ENCODE results near the gene OSBPL7. TPM values are rescaled to one million over a fixed set of nuclear protein-coding genes. Genes with fewer than 3 reads are reported as not detected.

Gene OSBPL7
- polyA plus RNA-seq (2013), result 5.0 and 5.2 TPM in 2 replicates

GRCh38 chr17:47821424-47822391 is at the start of gene OSBPL7:
Gene OSBPL7, minus strand, starts transcription at chr17:47821794. Its CDS starts 1,516 bp downstream, at chr17:47820278.
- Histone ChIP-seq H2BK12ac (ENCODE audit: low read length) (no peak within 1 kb of the TSS), H3K23ac (ENCODE audit: low read length) (no peak within 1 kb of the TSS), H2BK5ac (ENCODE audit: low read depth, low read length, poor library complexity) (no peak within 1 kb of the TSS), H3K4me2 (ENCODE audit: low read length) (peak within 1 kb of the TSS; percentile 72), H2AFZ (ENCODE audit: insufficient read depth, low read length, poor library complexity) (peak within 1 kb of the TSS; percentile 89), H4K12ac (ENCODE audit: low read depth, low read length) (peak within 1 kb of the TSS; percentile 78), H3K36me3 (ENCODE audit: control insufficient read depth in 1 of 2, insufficient read depth in 2 of 2, low read length in 2 of 2) (peaks cover 35 to 43% of the 10 kb centered on the region in 2 experiments), H2AK5ac (ENCODE audit: low read length) (peak within 1 kb of the TSS; percentile 55), H4K91ac (ENCODE audit: low read depth, low read length) (peak within 1 kb of the TSS; percentile 40), H3K27ac (ENCODE audit: low read depth, low read length) (no peak within 1 kb of the TSS), H3K9me3 (ENCODE audit: insufficient read depth, low read depth, low read length) (no peaks in the 10 kb centered on the region), H3K79me2 (ENCODE audit: control insufficient read depth, insufficient read depth, low read length, poor library complexity) (peaks cover 1% of the 10 kb centered on the region), H3K9ac (ENCODE audit: low read length) (peak within 1 kb of the TSS; percentile 57), H4K8ac (ENCODE audit: low read depth, low read length) (peak within 1 kb of the TSS; percentile 78), H3K79me1 (ENCODE audit: low read length) (peaks cover 9% of the 10 kb centered on the region), H3K27me3 (ENCODE audit: insufficient read depth, low read length) (no peaks in the 10 kb centered on the region), H3K18ac (ENCODE audit: low read length) (no peak within 1 kb of the TSS), H3K4ac (ENCODE audit: low read depth, low read length) (no peak within 1 kb of the TSS), H3K4me3 (ENCODE audit: low read depth, low read length) (peak within 1 kb of the TSS; percentile 72), H3K14ac (ENCODE audit: low read length) (peak within 1 kb of the TSS; percentile 38), H3K4me1 (ENCODE audit: control insufficient read depth in 1 of 2, insufficient read depth in 2 of 2, low read length in 2 of 2) (peaks cover 8 to 9% of the 10 kb centered on the region in 2 experiments), H2BK120ac (ENCODE audit: insufficient read depth, low read length, poor library complexity) (peak within 1 kb of the TSS; percentile 35)
- no CpG with 5 or more reads among the region's 21 CpGs for WGBS (ENCODE audit: extremely low coverage, insufficient coverage, insufficient read length)
- peak in 1 of 2 donors; percentile 32 for DNase-seq

- Histone ChIP-seq H3K18ac (ENCODE audit: low read length) (no peak overlapping the region), H3K9ac (ENCODE audit: low read length) (no peak overlapping the region), H2AK5ac (ENCODE audit: low read length) (no peak overlapping the region), H3K27me3 (ENCODE audit: insufficient read depth, low read length) (no peaks in the 10 kb centered on the region), H3K4ac (ENCODE audit: low read depth, low read length) (no peak overlapping the region), H2BK5ac (ENCODE audit: low read depth, low read length, poor library complexity) (no peak overlapping the region), H3K14ac (ENCODE audit: low read length) (no peak overlapping the region), H4K91ac (ENCODE audit: low read depth, low read length) (no peak overlapping the region), H2AFZ (ENCODE audit: insufficient read depth, low read length, poor library complexity) (no peak overlapping the region), H2BK120ac (ENCODE audit: insufficient read depth, low read length, poor library complexity) (no peak overlapping the region), H3K9me3 (ENCODE audit: insufficient read depth, low read depth, low read length) (no peaks in the 10 kb centered on the region), H3K79me1 (ENCODE audit: low read length) (peaks cover 33% of the 10 kb centered on the region), H2BK12ac (ENCODE audit: low read length) (no peak overlapping the region), H3K23ac (ENCODE audit: low read length) (no peak overlapping the region), H3K4me2 (ENCODE audit: low read length) (no peak overlapping the region), H3K4me1 (ENCODE audit: control insufficient read depth in 1 of 2, insufficient read depth in 2 of 2, low read length in 2 of 2) (peaks cover 40 to 45% of the 10 kb centered on the region in 2 experiments), H4K12ac (ENCODE audit: low read depth, low read length) (no peak overlapping the region), H3K79me2 (ENCODE audit: control insufficient read depth, insufficient read depth, low read length, poor library complexity) (peaks cover 2% of the 10 kb centered on the region), H4K8ac (ENCODE audit: low read depth, low read length) (no peak overlapping the region), H3K27ac (ENCODE audit: low read depth, low read length) (no peak overlapping the region), H3K36me3 (ENCODE audit: control insufficient read depth in 1 of 2, insufficient read depth in 2 of 2, low read length in 2 of 2) (no peaks in the 10 kb centered on the region), H3K4me3 (ENCODE audit: low read depth, low read length) (no peak overlapping the region)
- no peak for DNase-seq
These were observed 49.5 kb upstream of the OSBPL7 start for GRCh38 chr17:47871048-47871447.

GRCh38 chr17:47870056-47870455 is 48.5 kb upstream of the OSBPL7 start:
- no peaks in the 10 kb centered on the region for H3K27me3 ChIP-seq (ENCODE audit: insufficient read depth, low read length)
- no peak overlapping the region for H3K4ac ChIP-seq (ENCODE audit: low read depth, low read length)
- no peak overlapping the region for H4K12ac ChIP-seq (ENCODE audit: low read depth, low read length)
- H3K23ac ChIP-seq (ENCODE audit: low read length), result no peak overlapping the region
- no peak for DNase-seq
- H2AK5ac ChIP-seq (ENCODE audit: low read length), result no peak overlapping the region
- WGBS (ENCODE audit: extremely low coverage, insufficient coverage, insufficient read length), result no CpG with 5 or more reads among the region's 1 CpG
- H4K8ac ChIP-seq (ENCODE audit: low read depth, low read length), result no peak overlapping the region
- peaks cover 2% of the 10 kb centered on the region for H3K79me2 ChIP-seq (ENCODE audit: control insufficient read depth, insufficient read depth, low read length, poor library complexity)
- no peak overlapping the region for H3K27ac ChIP-seq (ENCODE audit: low read depth, low read length)
- no peak overlapping the region for H2BK5ac ChIP-seq (ENCODE audit: low read depth, low read length, poor library complexity)
- H2AFZ ChIP-seq (ENCODE audit: insufficient read depth, low read length, poor library complexity), result no peak overlapping the region
- H3K4me3 ChIP-seq (ENCODE audit: low read depth, low read length), result no peak overlapping the region
- no peaks in the 10 kb centered on the region for H3K9me3 ChIP-seq (ENCODE audit: insufficient read depth, low read depth, low read length)
- H3K36me3 ChIP-seq (ENCODE audit: control insufficient read depth in 1 of 2, insufficient read depth in 2 of 2, low read length in 2 of 2), result no peaks in the 10 kb centered on the region
- H3K79me1 ChIP-seq (ENCODE audit: low read length), result peaks cover 28% of the 10 kb centered on the region
- H3K4me2 ChIP-seq (ENCODE audit: low read length), result no peak overlapping the region
- no peak overlapping the region for H3K18ac ChIP-seq (ENCODE audit: low read length)
- peak overlapping the region; percentile 61 for H4K91ac ChIP-seq (ENCODE audit: low read depth, low read length)
- no peak overlapping the region for H2BK120ac ChIP-seq (ENCODE audit: insufficient read depth, low read length, poor library complexity)
- H3K9ac ChIP-seq (ENCODE audit: low read length), result no peak overlapping the region
- no peak overlapping the region for H3K14ac ChIP-seq (ENCODE audit: low read length)
- H2BK12ac ChIP-seq (ENCODE audit: low read length), result no peak overlapping the region
- peaks cover 33 to 37% of the 10 kb centered on the region in 2 experiments for H3K4me1 ChIP-seq (ENCODE audit: control insufficient read depth in 1 of 2, insufficient read depth in 2 of 2, low read length in 2 of 2)

DNA sequence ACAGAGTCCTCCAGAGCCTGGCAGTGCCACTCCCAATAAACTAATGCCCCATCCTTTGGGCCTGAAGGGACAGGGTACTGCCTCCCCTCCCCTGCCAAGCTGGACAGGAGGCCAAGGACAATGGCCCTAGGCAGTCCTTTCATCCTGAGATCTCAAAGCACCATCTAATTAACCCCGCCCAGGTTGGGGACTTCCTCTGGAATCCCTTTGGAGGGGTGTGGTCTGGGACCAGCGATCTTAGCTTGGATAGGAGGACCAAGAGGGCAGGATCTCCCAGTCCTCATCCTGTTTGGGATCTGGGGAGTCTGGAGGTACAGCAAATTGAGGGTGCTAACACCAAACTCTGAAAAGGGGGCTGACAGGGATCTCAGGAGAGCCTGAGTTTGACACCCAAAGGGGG is 47.5 kb upstream of the OSBPL7 start:
- Histone ChIP-seq H4K8ac (ENCODE audit: low read depth, low read length) (peak overlapping the region; percentile 22), H4K91ac (ENCODE audit: low read depth, low read length) (peak overlapping the region; percentile 71), H3K36me3 (ENCODE audit: control insufficient read depth in 1 of 2, insufficient read depth in 2 of 2, low read length in 2 of 2) (no peaks in the 10 kb centered on the region), H3K23ac (ENCODE audit: low read length) (no peak overlapping the region), H3K79me2 (ENCODE audit: control insufficient read depth, insufficient read depth, low read length, poor library complexity) (peaks cover 2% of the 10 kb centered on the region), H3K4me2 (ENCODE audit: low read length) (no peak overlapping the region), H2BK12ac (ENCODE audit: low read length) (no peak overlapping the region), H3K27me3 (ENCODE audit: insufficient read depth, low read length) (no peaks in the 10 kb centered on the region), H3K79me1 (ENCODE audit: low read length) (peaks cover 28% of the 10 kb centered on the region), H3K9ac (ENCODE audit: low read length) (no peak overlapping the region), H3K14ac (ENCODE audit: low read length) (no peak overlapping the region), H2BK5ac (ENCODE audit: low read depth, low read length, poor library complexity) (no peak overlapping the region), H2AFZ (ENCODE audit: insufficient read depth, low read length, poor library complexity) (no peak overlapping the region), H4K12ac (ENCODE audit: low read depth, low read length) (no peak overlapping the region), H3K18ac (ENCODE audit: low read length) (no peak overlapping the region), H3K27ac (ENCODE audit: low read depth, low read length) (peak overlapping the region; percentile 30), H3K4me3 (ENCODE audit: low read depth, low read length) (no peak overlapping the region), H3K4ac (ENCODE audit: low read depth, low read length) (no peak overlapping the region), H2BK120ac (ENCODE audit: insufficient read depth, low read length, poor library complexity) (peak overlapping the region; percentile 20), H2AK5ac (ENCODE audit: low read length) (no peak overlapping the region), H3K4me1 (ENCODE audit: control insufficient read depth in 1 of 2, insufficient read depth in 2 of 2, low read length in 2 of 2) (peaks cover 31 to 35% of the 10 kb centered on the region in 2 experiments), H3K9me3 (ENCODE audit: insufficient read depth, low read depth, low read length) (no peaks in the 10 kb centered on the region)
- no CpG with 5 or more reads among the region's 2 CpGs for WGBS (ENCODE audit: extremely low coverage, insufficient coverage, insufficient read length)
- DNase-seq, result no peak
